IMR-90 (cell line): ENCODE results near the gene IMMP1L. TPM values are rescaled to one million over a fixed set of nuclear protein-coding genes. Genes with fewer than 3 reads are reported as not detected.

Experiments
- ATAC-seq: fragments of 200-7000 bp; cut with Tn5 transposase; 2 replicates; pipeline ENCODE4 v1.9.1; 2020; ENCODE audit warnings: low read depth, mild to moderate bottlenecking, moderate library complexity
- BruUV-seq: library from RNA; stranded (reverse); fragments of 400-500 nt; replicated peaks from 2 replicates; lab custom pipeline; 2021; lab: Mats Ljungman, UMichigan
- CTCF ChIA-PET: fragments of 300-600 bp; formaldehyde crosslinking; extraction: SDS; loops from one replicate; lab custom pipeline; 2021; ENCODE audit warnings: antibody characterized with exemption; lab: Yijun Ruan, JAX
- POLR2A ChIA-PET: fragments of 300-600 bp; sonication (Branson Sonifier 250); formaldehyde crosslinking; loops from one replicate; lab custom pipeline; 2022; ENCODE audit warnings: antibody characterized with exemption; ENCODE audit not compliant: unreplicated experiment; lab: Charles Lee
- DNase-seq: peaks from one replicate; pipeline ENCODE4 v3.0.0; 2013
- H2AFZ ChIP-seq: replicated peaks from 2 replicates; pipeline ENCODE3; 2013; ENCODE audit warnings: low read length, mild to moderate bottlenecking; ENCODE audit not compliant: poor library complexity
- H2AK5ac ChIP-seq: 2 replicates; pipeline ENCODE4 v1.6.1; 2013; ENCODE audit warnings: low read depth, low read length, inconsistent platforms
- H2AK9ac ChIP-seq: replicated peaks from 2 replicates; pipeline ENCODE3; 2013; ENCODE audit warnings: mild to moderate bottlenecking, low read depth, low read length, moderate library complexity; ENCODE audit not compliant: poor library complexity
- H2BK120ac ChIP-seq: 2 replicates; pipeline ENCODE4 v1.6.1; 2013; ENCODE audit warnings: low read depth, low read length, inconsistent platforms
- H2BK15ac ChIP-seq: 3 replicates; pipeline ENCODE4 v1.6.1; 2013; ENCODE audit warnings: low read depth, low read length, inconsistent platforms
- H2BK20ac ChIP-seq: 2 replicates; pipeline ENCODE4 v1.6.1; 2013; ENCODE audit warnings: low read depth, mild to moderate bottlenecking, inconsistent platforms, low read length, moderate library complexity
- H2BK5ac ChIP-seq: 2 replicates; pipeline ENCODE4 v1.6.1; 2013; ENCODE audit warnings: mild to moderate bottlenecking, low read depth, low read length, inconsistent platforms; ENCODE audit not compliant: poor library complexity, severe bottlenecking
- H3K14ac ChIP-seq: replicated peaks from 2 replicates; pipeline ENCODE4 v1.6.1; 2013; ENCODE audit warnings: low read depth, low read length, inconsistent platforms
- H3K18ac ChIP-seq: 2 replicates; pipeline ENCODE4 v1.6.1; 2013; ENCODE audit warnings: low read depth, low read length, control low read depth
- H3K23ac ChIP-seq: 2 replicates; pipeline ENCODE4 v1.6.1; 2013; ENCODE audit warnings: low read depth, low read length, inconsistent platforms
- H3K27ac ChIP-seq: 2 replicates; pipeline ENCODE4 v1.5.1; 2013; ENCODE audit warnings: mild to moderate bottlenecking, control low read depth, low read length; ENCODE audit not compliant: insufficient read depth
- H3K27me3 ChIP-seq: 2 replicates; pipeline ENCODE4 v1.6.1; 2013; ENCODE audit warnings: low read length; ENCODE audit not compliant: control insufficient read depth, insufficient read depth
- H3K36me3 ChIP-seq: 2 replicates; pipeline ENCODE4 v1.6.1; 2013; ENCODE audit warnings: low read length, mixed read lengths; ENCODE audit not compliant: control insufficient read depth, insufficient read depth
- H3K4ac ChIP-seq: 2 replicates; pipeline ENCODE4 v1.6.1; 2013; ENCODE audit warnings: low read depth, low read length, inconsistent platforms
- H3K4me1 ChIP-seq: 2 replicates; pipeline ENCODE4 v1.6.1; 2013; ENCODE audit warnings: low read length, mixed read lengths; ENCODE audit not compliant: control insufficient read depth, insufficient read depth
- H3K4me2 ChIP-seq: 2 replicates; pipeline ENCODE4 v1.6.1; 2013; ENCODE audit warnings: low read depth, mild to moderate bottlenecking, control low read depth, low read length, moderate library complexity
- H3K4me3 ChIP-seq: 2 replicates; pipeline ENCODE4 v1.5.1; 2013; ENCODE audit warnings: low read depth, mild to moderate bottlenecking, control low read depth, low read length, moderate library complexity; ENCODE audit not compliant: insufficient read depth
- H3K56ac ChIP-seq: 2 replicates; pipeline ENCODE4 v1.6.1; 2013; ENCODE audit warnings: low read length, inconsistent platforms; ENCODE audit not compliant: insufficient read depth; ENCODE audit errors: extremely low read depth
- H3K79me1 ChIP-seq, 2 experiments: 2 replicates each; pipeline ENCODE4 v1.6.1; 2013; ENCODE audit warnings: low read length in 2 of 2, inconsistent platforms in 1 of 2, low read depth in 1 of 2
- H3K9ac ChIP-seq: 2 replicates; pipeline ENCODE4 v1.6.1; 2013; ENCODE audit warnings: low read depth, low read length, control low read depth
- H3K9me1 ChIP-seq: 2 replicates; pipeline ENCODE4 v1.6.1; 2013; ENCODE audit warnings: low read length, inconsistent platforms; ENCODE audit not compliant: insufficient read depth
- H3K9me3 ChIP-seq: 2 replicates; pipeline ENCODE4 v1.6.1; 2013; ENCODE audit warnings: low read length; ENCODE audit not compliant: control insufficient read depth, insufficient read depth
- H4K20me1 ChIP-seq: 2 replicates; pipeline ENCODE4 v1.6.1; 2013; ENCODE audit warnings: low read length, inconsistent platforms; ENCODE audit not compliant: insufficient read depth
- H4K5ac ChIP-seq: 2 replicates; pipeline ENCODE4 v1.6.1; 2013; ENCODE audit warnings: mild to moderate bottlenecking, low read depth, low read length, control low read depth
- H4K8ac ChIP-seq, 2 experiments: 2 replicates each; pipeline ENCODE4 v1.6.1; 2013; ENCODE audit warnings: low read depth in 2 of 2, low read length in 2 of 2, control low read depth in 1 of 2, inconsistent platforms in 1 of 2
- H4K91ac ChIP-seq: 2 replicates; pipeline ENCODE4 v1.6.1; 2013; ENCODE audit warnings: low read depth, low read length, inconsistent platforms; ENCODE audit not compliant: insufficient read depth
- BHLHE40 ChIP-seq: fragments of 150-350 bp; IDR thresholded peaks from 2 replicates; pipeline ENCODE4 v1.6.1; 2016; ENCODE audit warnings: mild to moderate bottlenecking, low read depth, low read length
- CEBPB ChIP-seq: IDR thresholded peaks from 2 replicates; pipeline ENCODE4 v1.6.1; 2012; ENCODE audit warnings: low read depth, low read length, improper control_type of control experiment
- CHD1 ChIP-seq: IDR thresholded peaks from 2 replicates; pipeline ENCODE4 v1.6.1; 2012; ENCODE audit warnings: low read depth, low read length, improper control_type of control experiment
- CTCF ChIP-seq: conservative IDR thresholded peaks from 2 replicates; pipeline ENCODE4 v1.5.1; 2012; ENCODE audit warnings: mild to moderate bottlenecking, low read depth, low read length, improper control_type of control experiment
- ELK1 ChIP-seq: fragments of 150-350 bp; IDR thresholded peaks from 2 replicates; pipeline ENCODE4 v1.6.1; 2016; ENCODE audit warnings: low read depth, mild to moderate bottlenecking, low read length, moderate library complexity, borderline replicate concordance
- MAFK ChIP-seq: IDR thresholded peaks from 2 replicates; pipeline ENCODE4 v1.6.1; 2012; ENCODE audit warnings: low read depth, low read length, improper control_type of control experiment
- MAZ ChIP-seq: IDR thresholded peaks from 2 replicates; pipeline ENCODE4 v1.6.1; 2012; ENCODE audit warnings: low read depth, mild to moderate bottlenecking, low read length, improper control_type of control experiment, moderate library complexity, borderline replicate concordance
- MXI1 ChIP-seq: IDR thresholded peaks from 2 replicates; pipeline ENCODE4 v1.6.1; 2012; ENCODE audit warnings: low read depth, mild to moderate bottlenecking, low read length, moderate library complexity, borderline replicate concordance
- NFE2L2 ChIP-seq: fragments of 150-350 bp; IDR thresholded peaks from 2 replicates; pipeline ENCODE4 v1.6.1; 2016; ENCODE audit warnings: low read depth, mild to moderate bottlenecking, low read length
- POLR2A ChIP-seq: IDR thresholded peaks from 2 replicates; pipeline ENCODE4 v1.6.1; 2012; ENCODE audit warnings: mild to moderate bottlenecking, low read depth, low read length
- RAD21 ChIP-seq: IDR thresholded peaks from 2 replicates; pipeline ENCODE4 v1.6.1; 2012; ENCODE audit warnings: low read length, improper control_type of control experiment
- RCOR1 ChIP-seq: IDR thresholded peaks from 2 replicates; pipeline ENCODE4 v1.6.1; 2012; ENCODE audit warnings: mild to moderate bottlenecking, low read length, improper control_type of control experiment; ENCODE audit not compliant: insufficient replicate concordance
- RFX5 ChIP-seq: IDR thresholded peaks from 2 replicates; pipeline ENCODE4 v1.8.0; 2012; ENCODE audit warnings: low read depth, mild to moderate bottlenecking, low read length, moderate library complexity
- SMC3 ChIP-seq: fragments of 150-350 bp; IDR thresholded peaks from 2 replicates; pipeline ENCODE4 v1.6.1; 2016; ENCODE audit warnings: low read depth, mild to moderate bottlenecking, antibody characterized with exemption, low read length, moderate library complexity
- USF2 ChIP-seq: fragments of 150-350 bp; IDR thresholded peaks from 2 replicates; pipeline ENCODE4 v1.6.1; 2017; ENCODE audit warnings: mild to moderate bottlenecking, antibody characterized with exemption, low read length, low read depth
- WGBS, 2 experiments: methylation state at CpG; one replicate each; pipeline versions ENCODE4 v1.1.5 to v1.1.7; 2013; ENCODE audit warnings: missing lambda C conversion rate in 2 of 2; ENCODE audit not compliant: insufficient read length in 1 of 2; ENCODE audit errors: extremely low coverage in 2 of 2; 5-methylcytosine and 5-hydroxymethylcytosine counted together
- dilution Hi-C: fragments of 300-500 bp; cut with HindIII; formaldehyde crosslinking; loops from one replicate; pipeline ENCODE4 v1.14.3; 2018; ENCODE audit warnings: low sequenced_read_pairs; ENCODE audit not compliant: unreplicated experiment
- in situ Hi-C: fragments of 300-500 bp; cut with MboI; formaldehyde crosslinking; loops from 3 replicates; pipeline ENCODE4 v1.14.3; 2019; ENCODE audit warnings: low sequenced_read_pairs, inconsistent platforms, mixed read lengths
- intact Hi-C: fragments of 100-400 bp; cut with micrococcal nuclease; formaldehyde crosslinking; loops from 2 replicates; pipeline ENCODE4 v1.10.0; 2022
- polyA plus RNA-seq, 3 experiments: library from polyadenylated mRNA; depleted of rRNA; stranded (reverse); fragments of >200 nt; gene quantifications; 2 replicates each; pipeline ENCODE4 v1.2.3, GENCODE V29; 2012; ENCODE audit warnings: low replicate concordance in 1 of 3
- total RNA-seq: library from RNA; depleted of rRNA; stranded (reverse); fragments of >200 nt; gene quantifications from 2 replicates; pipeline ENCODE4 v1.2.3, GENCODE V29; 2012

IMMP1L gene
- total and polyA plus RNA-seq, 2 of the 4 experiments (the other 2 are of a cell fraction) = 5.0 to 10.7 TPM

- no peak overlapping the region for H2AK9ac ChIP-seq
- intact Hi-C loops = no loop called here
- no peak overlapping the region for H3K18ac ChIP-seq
- H3K23ac ChIP-seq = no peak overlapping the region
- H3K36me3 ChIP-seq = no peaks in the 10 kb centered on the region
- H2BK5ac ChIP-seq = no peak overlapping the region
- no TSS peak for BruUV-seq
- H2AFZ ChIP-seq = no peak overlapping the region
- H3K4me2 ChIP-seq = no peak overlapping the region
- H3K4me1 ChIP-seq = no peaks in the 10 kb centered on the region
- H4K20me1 ChIP-seq = no peaks in the 10 kb centered on the region
- H3K4ac ChIP-seq = no peak overlapping the region
- no peaks in the 10 kb centered on the region for H3K79me1 ChIP-seq
- no peak overlapping the region for H4K5ac ChIP-seq
- H3K14ac ChIP-seq = no peak overlapping the region
- no peak overlapping the region for H2AK5ac ChIP-seq
- H3K4me3 ChIP-seq = no peak overlapping the region
- no peak overlapping the region for H2BK20ac ChIP-seq
- H3K56ac ChIP-seq = no peak overlapping the region
- H2BK120ac ChIP-seq = no peak overlapping the region
- in situ Hi-C loops = no loop called here
- no peaks in the 10 kb centered on the region for H3K9me3 ChIP-seq
- DNase-seq (no peak), ATAC-seq (no peak)
- dilution Hi-C loops = no loop called here
- POLR2A ChIA-PET = no interaction called here
- no CpG with 5 or more reads among the region's 2 CpGs for WGBS, 2 experiments
- TF ChIP-seq BHLHE40 (no peak), MXI1 (no peak), USF2 (no peak), MAFK (no peak), RAD21 (no peak), POLR2A (no peak), SMC3 (no peak), RFX5 (no peak), RCOR1 (no peak), ELK1 (no peak), CTCF (no peak), CEBPB (no peak), MAZ (no peak), CHD1 (no peak), NFE2L2 (no peak)
- H3K27me3 ChIP-seq = no peaks in the 10 kb centered on the region
- H3K9me1 ChIP-seq = peaks cover 3% of the 10 kb centered on the region
- no peak overlapping the region for H2BK15ac ChIP-seq
- no peak overlapping the region for H3K9ac ChIP-seq
- H4K91ac ChIP-seq = no peak overlapping the region
- CTCF ChIA-PET = interaction anchor here (0.5 kb wide), 1 partner anchor 130 kb away, joined by 3 read pairs; no protein-coding TSS in a partner anchor
- no peak overlapping the region for H4K8ac ChIP-seq
- H3K27ac ChIP-seq = no peak overlapping the region
These were observed 19.8 kb upstream of the IMMP1L start for GRCh38 chr11:31529189-31529588.
